Fibroblast of lung (primary cell): Measurements from ENCODE around the gene RHEB.

ENCODE experiments used
- EZH2 ChIP-seq: IDR thresholded peaks from 2 replicates; pipeline ENCODE4 v1.5.1; 2012; ENCODE audit warnings: low read length, control low read depth, mild to moderate bottlenecking; ENCODE audit errors: missing control alignments
- TF ChIP-seq, protein P1 (sequence below), 2 donors: IDR thresholded peaks in 1 of 2; conservative IDR thresholded peaks in 1 of 2; 1 replicate in 1 of 2; 2 replicates in 1 of 2; pipeline ENCODE4 v1.5.1; 2011 to 2012; ENCODE audit warnings: low read length in 2 of 2, control low read depth in 1 of 2, inconsistent platforms in 1 of 2, low read depth in 1 of 2, mild to moderate bottlenecking in 1 of 2

DNA sequence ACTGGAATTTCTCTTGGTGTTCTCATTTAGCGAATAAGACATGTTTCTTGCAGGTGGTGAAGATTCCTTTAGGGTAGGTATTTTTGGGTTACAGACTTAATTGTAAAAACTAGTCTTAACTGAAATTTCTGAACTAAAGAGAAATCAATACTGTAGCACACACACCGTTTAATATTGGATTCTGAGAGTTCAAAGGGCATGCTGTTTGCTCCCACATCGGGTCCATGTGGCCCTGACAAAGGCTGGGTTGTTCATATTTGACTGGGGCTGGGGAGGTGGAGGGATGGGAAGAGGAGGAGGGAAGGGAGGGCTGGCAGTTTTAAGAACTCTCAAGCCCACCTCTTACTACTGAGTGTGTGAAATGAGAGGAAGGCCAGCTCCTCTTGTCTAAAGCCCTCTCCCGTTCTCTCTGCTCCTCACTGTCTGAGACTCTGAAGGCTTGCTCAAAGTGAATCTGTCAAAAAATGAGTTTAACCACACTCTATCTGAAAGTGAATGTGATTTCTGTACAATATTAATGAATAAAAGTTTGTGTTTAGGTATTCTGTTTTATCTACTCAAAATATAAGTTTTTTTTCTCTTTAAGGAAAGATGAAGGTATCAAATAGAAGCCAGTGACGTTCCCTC, 40.0 kb upstream of the RHEB start:
- TF ChIP-seq, protein P1, sequence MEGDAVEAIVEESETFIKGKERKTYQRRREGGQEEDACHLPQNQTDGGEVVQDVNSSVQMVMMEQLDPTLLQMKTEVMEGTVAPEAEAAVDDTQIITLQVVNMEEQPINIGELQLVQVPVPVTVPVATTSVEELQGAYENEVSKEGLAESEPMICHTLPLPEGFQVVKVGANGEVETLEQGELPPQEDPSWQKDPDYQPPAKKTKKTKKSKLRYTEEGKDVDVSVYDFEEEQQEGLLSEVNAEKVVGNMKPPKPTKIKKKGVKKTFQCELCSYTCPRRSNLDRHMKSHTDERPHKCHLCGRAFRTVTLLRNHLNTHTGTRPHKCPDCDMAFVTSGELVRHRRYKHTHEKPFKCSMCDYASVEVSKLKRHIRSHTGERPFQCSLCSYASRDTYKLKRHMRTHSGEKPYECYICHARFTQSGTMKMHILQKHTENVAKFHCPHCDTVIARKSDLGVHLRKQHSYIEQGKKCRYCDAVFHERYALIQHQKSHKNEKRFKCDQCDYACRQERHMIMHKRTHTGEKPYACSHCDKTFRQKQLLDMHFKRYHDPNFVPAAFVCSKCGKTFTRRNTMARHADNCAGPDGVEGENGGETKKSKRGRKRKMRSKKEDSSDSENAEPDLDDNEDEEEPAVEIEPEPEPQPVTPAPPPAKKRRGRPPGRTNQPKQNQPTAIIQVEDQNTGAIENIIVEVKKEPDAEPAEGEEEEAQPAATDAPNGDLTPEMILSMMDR (conservative IDR thresholded peaks at IDR 0.05 in 1 of 2, IDR thresholded peaks at IDR 0.05 in 1 of 2; ENCODE audit: low read depth in 1 of 2, low read length in 2 of 2): no peak
- TF ChIP-seq EZH2: no peak
